Kidney epithelial cell (primary cell): ENCODE data around the gene ACTG1. TPM values are rescaled to one million over a fixed set of nuclear protein-coding genes. Genes with fewer than 3 reads are reported as not detected.

Experiments used
- DNase-seq: peaks from one replicate; pipeline ENCODE4 v3.0.0-alpha.2; 2010; ENCODE audit warnings: low read depth
- H3K27me3 ChIP-seq: 2 replicates; pipeline ENCODE4 v1.6.0; 2011; ENCODE audit warnings: low read length; ENCODE audit not compliant: control insufficient read depth, insufficient read depth
- H3K36me3 ChIP-seq: 2 replicates; pipeline ENCODE4 v1.5.1; 2011; ENCODE audit warnings: low read length; ENCODE audit not compliant: control insufficient read depth, insufficient read depth
- H3K4me3 ChIP-seq: 2 replicates; pipeline ENCODE4 v1.5.1; 2011; ENCODE audit warnings: low read depth, mild to moderate bottlenecking, control low read depth, low read length
- CTCF ChIP-seq: IDR thresholded peaks from 2 replicates; pipeline ENCODE4 v1.5.1; 2011; ENCODE audit warnings: mild to moderate bottlenecking, moderate library complexity, low read length, control low read depth, inconsistent platforms; ENCODE audit not compliant: insufficient read depth, poor library complexity, severe bottlenecking
- total RNA-seq: library from RNA; depleted of rRNA; stranded (reverse); fragments of >200 nt; gene quantifications from 2 replicates; pipeline ENCODE4 v1.2.3, GENCODE V29; 2015

The ACTG1 gene
- total RNA-seq, 1 donor from 2014 or later, result 9,424 TPM

- no peak for TF ChIP-seq CTCF
- H3K27me3 ChIP-seq, result peaks cover 20% of the 10 kb centered on the region
- no peak for DNase-seq
- no peaks in the 10 kb centered on the region for H3K36me3 ChIP-seq
- no peak overlapping the region for H3K4me3 ChIP-seq
These were observed 13.5 kb downstream of the ACTG1 start for GRCh38 chr17:81498953-81499600.

GRCh38 chr17:81494626-81495377 is 17.8 kb downstream of the ACTG1 start:
- Histone ChIP-seq H3K36me3 (no peaks in the 10 kb centered on the region), H3K4me3 (no peak overlapping the region), H3K27me3 (peaks cover 32% of the 10 kb centered on the region)
- no peak for TF ChIP-seq CTCF
- no peak for DNase-seq

- H3K36me3 ChIP-seq, result no peaks in the 10 kb centered on the region
- no peak for DNase-seq
- no peak for TF ChIP-seq CTCF
- H3K4me3 ChIP-seq, result no peak overlapping the region
- H3K27me3 ChIP-seq, result peaks cover 23% of the 10 kb centered on the region
These were observed 19.2 kb downstream of the ACTG1 start for GRCh38 chr17:81493198-81494038.

GRCh38 chr17:81492706-81493105 is 19.9 kb downstream of the ACTG1 start:
- H3K36me3 ChIP-seq, result no peaks in the 10 kb centered on the region
- H3K4me3 ChIP-seq, result no peak overlapping the region
- H3K27me3 ChIP-seq, result peaks cover 23% of the 10 kb centered on the region
- no peak for TF ChIP-seq CTCF
- no peak for DNase-seq

- Histone ChIP-seq H3K4me3 (no peak overlapping the region), H3K36me3 (no peaks in the 10 kb centered on the region), H3K27me3 (peaks cover 23% of the 10 kb centered on the region)
- DNase-seq, result no peak
- no peak for TF ChIP-seq CTCF
These were observed 20.4 kb downstream of the ACTG1 start for GRCh38 chr17:81492202-81492601.
